ENCODE data around the gene TIMM17B.

DNA sequence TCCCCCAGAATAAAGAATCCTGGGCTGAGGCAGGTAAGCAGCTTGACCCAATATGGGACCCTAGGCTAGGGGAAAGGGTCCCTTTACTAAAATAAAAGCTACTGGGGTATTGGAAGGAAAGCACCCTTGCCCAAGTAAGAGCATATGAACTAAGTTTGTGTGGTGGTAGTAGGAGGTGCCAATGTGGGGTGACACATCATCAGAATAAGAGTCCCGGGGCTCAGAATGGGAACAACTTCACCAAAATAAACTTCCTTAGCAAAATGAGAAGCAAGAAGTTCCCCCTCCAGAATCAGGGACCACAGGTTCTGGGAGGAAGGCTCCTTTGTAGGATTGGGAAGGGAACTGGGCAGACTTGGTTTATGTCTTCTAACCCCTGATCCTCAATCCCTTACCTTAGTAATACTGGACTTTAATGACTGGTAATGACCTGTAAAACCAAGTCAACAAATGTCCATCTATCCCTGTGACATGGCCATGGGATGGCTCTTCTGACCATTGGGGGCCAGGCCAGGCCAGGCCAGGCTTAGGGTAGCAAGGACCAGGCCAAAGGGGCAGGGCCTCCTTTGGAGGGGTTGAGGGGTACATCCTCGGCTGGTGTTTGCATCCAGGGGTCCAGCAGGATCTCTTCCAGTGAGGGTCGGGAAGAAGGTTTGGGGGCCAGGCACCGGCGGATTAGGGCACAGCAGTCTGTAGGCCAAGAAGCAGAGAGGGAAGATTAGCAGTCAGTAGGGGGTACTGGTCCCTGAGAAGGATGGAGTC, 16.2 kb upstream of the TIMM17B start:
- TF ChIP-seq CTCF (IDR thresholded peaks at IDR 0.05) (no peak), POLR2A (IDR thresholded peaks at IDR 0.05) (no peak)
